RKO (cell line): ENCODE data around the gene IL3RA.
A peak's percentile ranks its signal among the peaks of the same experiment; 100 is the strongest.

Source experiments
- DNase-seq: peaks from one replicate; pipeline ENCODE4 v3.0.0-alpha.2; 2016; ENCODE audit warnings: low spot score

IL3RA gene

DNA sequence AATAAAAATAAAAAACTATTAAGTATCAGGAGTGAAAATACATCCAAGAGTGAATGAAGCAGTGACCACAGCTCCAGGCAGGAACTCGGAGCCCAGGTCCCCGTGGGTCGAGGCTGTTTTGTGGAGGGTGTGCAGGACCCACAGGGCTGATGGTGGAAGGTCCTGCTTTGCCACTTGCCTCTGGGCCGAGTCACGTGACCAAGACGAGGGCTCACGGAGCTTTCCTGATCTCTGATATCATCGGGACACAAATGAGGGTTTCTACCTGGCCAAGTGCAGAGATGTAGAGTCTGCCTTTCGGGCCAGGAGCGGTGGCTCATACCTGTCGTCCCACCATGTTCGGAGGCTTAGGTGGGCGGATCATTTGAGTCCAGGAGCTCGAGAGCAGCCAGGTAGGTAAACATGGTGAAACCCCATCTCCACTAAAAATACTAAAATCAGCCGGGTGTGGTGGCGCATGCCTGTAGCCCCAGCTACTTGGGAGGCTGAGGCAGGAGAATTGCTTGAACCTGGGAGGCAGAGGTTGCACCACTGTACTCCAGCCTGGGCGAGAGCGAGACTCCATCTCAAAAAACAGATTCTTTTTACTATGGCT lies 48.2 kb downstream of the IL3RA start:
- DNase-seq: no peak

DNA sequence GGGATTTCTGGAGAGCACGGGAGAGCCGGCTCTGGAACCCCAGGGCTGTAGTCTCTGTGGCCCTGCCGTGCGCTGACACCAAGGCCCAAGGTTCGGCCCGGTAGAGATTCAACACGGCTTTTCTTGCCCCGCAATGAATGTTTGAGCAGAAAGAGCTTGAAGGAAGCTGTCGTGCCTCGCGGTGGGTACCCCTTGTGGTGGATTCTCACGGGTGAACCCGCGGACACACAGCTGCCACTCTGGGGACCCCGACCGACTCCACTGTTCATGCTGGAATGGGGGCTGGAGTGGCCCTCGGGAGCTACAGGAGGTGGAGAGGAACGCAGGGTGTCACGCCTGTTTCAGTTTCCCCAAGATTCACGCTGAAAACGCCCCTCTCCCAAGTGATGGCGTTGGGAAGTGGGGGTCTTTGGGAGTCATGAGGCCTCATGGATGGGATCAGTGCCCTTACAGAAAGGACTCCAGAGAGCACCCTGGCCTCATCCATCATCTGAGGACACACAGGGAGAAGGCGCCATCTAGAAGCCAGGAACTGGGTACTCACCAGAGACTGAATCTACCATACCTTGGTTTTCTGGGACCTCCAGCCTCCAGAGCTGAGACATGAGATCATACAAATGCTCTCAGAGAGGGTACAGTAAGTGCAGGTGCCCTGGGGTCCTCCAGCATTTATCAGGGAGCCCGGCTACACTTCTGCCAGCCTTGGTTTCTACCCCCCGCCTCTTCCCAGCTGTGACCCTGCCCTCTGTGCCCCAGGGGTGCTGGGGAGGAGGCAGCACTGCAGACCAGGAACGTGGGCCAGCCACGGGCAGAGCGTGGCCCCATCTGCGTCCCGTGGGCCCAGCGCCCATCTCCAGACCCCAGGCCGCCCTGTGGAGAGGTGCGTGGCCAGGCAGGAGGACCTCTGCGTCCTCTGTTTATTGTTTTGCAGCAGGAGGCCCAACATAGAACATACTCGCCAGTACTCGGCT lies 49.0 kb downstream of the IL3RA start:
- no peak for DNase-seq

- no peak for DNase-seq
Observed at GRCh38 chrX:1386338-1387127, 49.9 kb downstream of the IL3RA start.

DNA sequence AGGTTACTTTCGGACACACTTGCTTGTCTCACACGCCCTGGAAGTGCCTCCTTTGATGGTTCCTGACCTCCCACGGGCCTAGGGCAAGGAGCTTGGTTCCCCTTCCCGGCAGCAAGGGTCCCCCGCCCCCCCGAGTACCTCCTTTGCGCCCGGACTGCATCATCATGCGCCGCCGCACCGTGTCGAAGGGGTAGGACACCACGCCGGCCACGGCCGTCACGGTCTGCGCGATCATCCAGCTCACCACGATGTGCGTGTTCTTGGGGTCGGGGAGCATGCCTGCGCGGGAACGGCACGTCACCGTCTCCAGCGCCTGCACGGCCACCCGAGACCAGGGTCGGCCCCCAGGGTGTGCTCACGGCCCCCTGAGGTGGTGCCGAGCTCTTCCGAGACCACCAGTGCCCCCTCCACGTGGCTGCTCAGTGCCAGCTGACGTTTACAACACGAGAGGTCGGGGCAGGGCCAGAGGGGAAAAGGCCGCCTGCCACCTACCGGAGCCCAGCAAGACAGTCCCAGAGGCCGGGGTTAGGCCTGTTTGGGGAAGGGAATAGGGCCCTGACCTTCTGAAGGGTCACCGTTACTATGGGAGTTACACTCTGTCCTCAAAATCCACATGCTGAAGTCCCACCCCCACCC lies 50.7 kb downstream of the IL3RA start:
- DNase-seq: no peak

DNA sequence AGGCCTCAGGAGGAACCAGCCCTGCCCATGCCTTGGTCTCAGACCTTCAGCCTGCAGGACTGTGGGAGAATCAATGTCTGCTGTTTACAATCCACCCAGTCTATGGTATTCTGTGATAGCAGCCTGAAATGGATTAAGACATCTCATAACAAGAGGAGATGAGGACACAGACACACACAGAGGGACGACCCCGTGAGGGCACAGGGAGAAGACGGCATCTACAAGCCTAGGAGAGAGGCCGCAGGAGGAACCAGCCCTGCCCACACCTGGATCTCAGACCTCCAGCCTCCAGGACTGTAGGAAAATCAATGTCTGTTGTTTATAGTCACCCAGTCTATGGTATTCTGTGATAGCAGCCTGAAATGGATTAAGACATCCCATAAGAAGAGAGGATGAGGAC lies 52.1 kb downstream of the IL3RA start:
- no peak for DNase-seq

DNA sequence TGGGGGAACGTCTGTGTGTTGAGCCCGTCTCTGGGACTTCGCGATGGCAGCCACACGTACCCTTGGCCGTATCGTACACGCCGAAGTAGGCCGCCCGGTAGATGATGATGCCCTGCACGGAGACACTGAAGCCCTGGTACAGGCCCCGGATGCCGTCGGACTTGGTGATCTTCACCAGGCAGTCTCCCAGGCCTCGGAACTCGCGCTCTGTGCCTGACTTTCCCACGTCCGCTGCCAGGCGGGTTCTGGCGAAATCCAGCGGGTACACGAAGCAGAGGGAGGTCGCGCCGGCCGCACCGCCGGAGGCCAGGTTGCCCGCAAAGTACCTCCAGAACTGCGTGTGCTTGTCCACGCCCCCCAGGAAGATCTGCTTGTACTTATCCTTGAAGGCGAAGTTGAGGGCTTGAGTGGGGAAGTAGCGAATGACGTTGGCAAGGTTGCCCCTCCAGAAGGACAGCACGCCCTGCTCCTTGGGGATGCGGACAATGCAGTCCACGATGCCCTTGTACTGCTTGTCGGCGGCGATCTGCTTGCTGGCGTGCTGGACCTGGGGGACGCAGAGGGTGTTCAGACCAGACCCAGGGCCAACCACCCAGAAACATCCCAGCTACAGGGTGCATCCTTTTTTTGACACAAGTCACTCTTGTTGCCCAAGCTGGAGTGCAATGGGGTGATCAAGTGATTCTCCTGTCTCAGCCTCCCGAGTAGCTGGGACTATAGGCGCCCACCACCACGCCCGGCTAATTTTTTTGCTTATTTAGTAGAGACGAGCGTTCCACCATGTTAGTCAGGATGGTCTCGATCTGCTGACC lies 52.8 kb downstream of the IL3RA start:
- no peak for DNase-seq

- no peak for DNase-seq
Observed at GRCh38 chrX:1389993-1390285, 53.4 kb downstream of the IL3RA start.

- DNase-seq: peak; percentile 36
Observed at GRCh38 chrX:1390621-1391369, 54.2 kb downstream of the IL3RA start.

GRCh38 chrX:1391370-1391706 lies 54.8 kb downstream of the IL3RA start:
- DNase-seq: no peak

GRCh38 chrX:1391707-1392375 lies 55.3 kb downstream of the IL3RA start, which contains the start of gene SLC25A6:
TSS of gene SLC25A6 (minus strand) at chrX:1392113. CDS start at chrX:1392009, 104 bp downstream.
- peak; percentile 96 for DNase-seq

DNA sequence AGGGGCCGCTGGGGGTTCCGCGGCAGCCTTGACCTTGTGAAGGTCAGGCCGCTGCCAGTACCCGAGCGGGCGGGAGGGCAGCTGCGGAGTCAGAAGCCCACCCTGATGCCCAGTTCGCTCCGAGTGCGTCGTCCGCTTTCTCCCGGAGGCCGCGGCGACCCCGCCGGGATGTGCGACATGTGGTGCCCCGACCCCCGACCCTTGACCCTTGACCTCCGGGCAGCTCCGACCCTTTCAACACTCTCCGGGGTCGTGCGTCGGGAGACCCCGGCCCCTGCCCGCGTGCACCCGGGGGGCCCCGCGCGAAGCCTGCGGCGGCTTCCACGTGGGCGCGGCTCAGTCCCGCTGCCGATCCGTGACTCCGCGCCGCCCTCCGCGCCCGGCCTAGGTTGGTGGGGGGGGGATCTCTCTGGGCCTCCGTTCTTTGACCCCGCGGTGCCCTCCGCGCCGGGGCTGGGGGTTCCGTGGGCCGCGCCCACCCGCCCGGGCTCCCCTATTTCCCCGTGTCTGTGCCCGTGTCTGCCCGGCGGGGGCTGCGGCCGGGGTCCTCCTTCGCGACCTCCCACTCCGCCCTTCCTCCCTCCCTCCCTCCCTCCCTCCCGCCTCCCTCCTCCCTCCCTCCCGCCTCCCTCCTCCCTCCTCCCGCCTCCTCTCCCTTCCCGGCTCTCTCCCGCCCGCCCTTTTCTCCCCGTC lies 55.9 kb downstream of the IL3RA start:
- DNase-seq: peak; percentile 68

- no peak for DNase-seq
Observed at GRCh38 chrX:1393871-1394615, 57.5 kb downstream of the IL3RA start.

GRCh38 chrX:1394731-1395501 lies 58.3 kb downstream of the IL3RA start:
- DNase-seq: no peak

DNA sequence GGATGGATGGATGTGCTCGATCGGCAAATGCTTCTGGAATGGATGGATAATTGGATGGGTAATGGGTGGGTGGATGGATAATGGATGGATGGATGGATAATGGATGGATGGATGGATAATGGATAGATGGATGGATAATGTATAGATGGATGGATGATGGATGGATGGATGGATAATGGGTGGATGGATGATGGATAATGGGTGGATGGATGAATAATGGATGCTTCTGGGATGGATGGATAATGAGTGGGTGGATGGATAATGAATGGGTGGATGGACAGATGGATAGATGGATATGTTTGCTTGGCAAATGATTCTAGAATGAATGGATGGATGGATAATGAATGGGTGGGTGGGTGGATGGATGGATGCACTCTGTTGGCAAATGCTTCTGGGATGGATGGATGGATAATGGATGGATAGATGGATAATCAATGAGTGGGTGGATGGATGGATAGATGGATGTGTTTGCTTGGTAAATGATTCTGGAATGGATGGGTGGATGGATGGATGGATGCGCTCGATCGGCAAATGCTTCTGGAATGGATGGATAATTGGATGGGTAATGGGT lies 59.1 kb downstream of the IL3RA start:
- DNase-seq: no peak

- DNase-seq: no peak
Observed at GRCh38 chrX:1397001-1397400, 60.4 kb downstream of the IL3RA start.

GRCh38 chrX:1397441-1398270 lies 61.1 kb downstream of the IL3RA start:
- DNase-seq: no peak
